Activated B cell treated with CpG ODN at 0.5 μM for 24 hours (primary cell): ENCODE measurements around the gene HHAT. TPM values are rescaled to one million over a fixed set of nuclear protein-coding genes. Genes with fewer than 3 reads are reported as not detected.

ENCODE experiments used
- ATAC-seq: fragments of 200-7000 bp; cut with Tn5 transposase; one replicate; pipeline ENCODE4 v1.10.0; 2021; ENCODE audit warnings: low read depth, mild to moderate bottlenecking, moderate library complexity
- CTCF ChIA-PET: fragments of 350-600 bp; sonication (Branson Sonifier 250); formaldehyde crosslinking; loops from one replicate; lab custom pipeline; 2021; ENCODE audit warnings: antibody characterized with exemption; lab: Charles Lee
- POLR2A ChIA-PET: fragments of 350-600 bp; sonication (Branson Sonifier 250); formaldehyde crosslinking; loops from one replicate; lab custom pipeline; 2021; ENCODE audit warnings: antibody characterized with exemption; lab: Charles Lee
- DNase-seq: peaks from one replicate; pipeline ENCODE4 v3.0.0; 2022
- H3K27ac Mint-ChIP-seq: one replicate; pipeline ENCODE4 v1.8.0; 2020; ENCODE audit warnings: mixed read lengths
- H3K27me3 Mint-ChIP-seq: one replicate; pipeline ENCODE4 v1.8.0; 2021; ENCODE audit warnings: mixed read lengths
- H3K36me3 Mint-ChIP-seq: one replicate; pipeline ENCODE4 v1.8.0; 2021; ENCODE audit warnings: low read depth, mixed read lengths
- H3K4me1 Mint-ChIP-seq: one replicate; pipeline ENCODE4 v1.8.0; 2021; ENCODE audit warnings: mixed read lengths
- H3K4me3 Mint-ChIP-seq: one replicate; pipeline ENCODE4 v1.8.0; 2020; ENCODE audit warnings: mild to moderate bottlenecking, mixed read lengths
- H3K9me3 Mint-ChIP-seq: one replicate; pipeline ENCODE4 v1.8.0; 2020; ENCODE audit warnings: mixed read lengths
- intact Hi-C: fragments of 100-400 bp; cut with micrococcal nuclease; formaldehyde crosslinking; loops from one replicate; pipeline ENCODE4 v1.15.1; 2024
- total RNA-seq: library from RNA; stranded (reverse); gene quantifications from 2 replicates; pipeline ENCODE4 v1.2.3, GENCODE V29; 2022
- TF ChIP-seq, protein P1 (sequence below): fragments of 200-600 bp; IDR thresholded peaks from one replicate; pipeline ENCODE4 v1.8.0; 2022; ENCODE audit warnings: antibody characterized with exemption, mild to moderate bottlenecking

The HHAT gene
- total RNA-seq, 1 donor from 2014 or later = 8.5 TPM

DNA sequence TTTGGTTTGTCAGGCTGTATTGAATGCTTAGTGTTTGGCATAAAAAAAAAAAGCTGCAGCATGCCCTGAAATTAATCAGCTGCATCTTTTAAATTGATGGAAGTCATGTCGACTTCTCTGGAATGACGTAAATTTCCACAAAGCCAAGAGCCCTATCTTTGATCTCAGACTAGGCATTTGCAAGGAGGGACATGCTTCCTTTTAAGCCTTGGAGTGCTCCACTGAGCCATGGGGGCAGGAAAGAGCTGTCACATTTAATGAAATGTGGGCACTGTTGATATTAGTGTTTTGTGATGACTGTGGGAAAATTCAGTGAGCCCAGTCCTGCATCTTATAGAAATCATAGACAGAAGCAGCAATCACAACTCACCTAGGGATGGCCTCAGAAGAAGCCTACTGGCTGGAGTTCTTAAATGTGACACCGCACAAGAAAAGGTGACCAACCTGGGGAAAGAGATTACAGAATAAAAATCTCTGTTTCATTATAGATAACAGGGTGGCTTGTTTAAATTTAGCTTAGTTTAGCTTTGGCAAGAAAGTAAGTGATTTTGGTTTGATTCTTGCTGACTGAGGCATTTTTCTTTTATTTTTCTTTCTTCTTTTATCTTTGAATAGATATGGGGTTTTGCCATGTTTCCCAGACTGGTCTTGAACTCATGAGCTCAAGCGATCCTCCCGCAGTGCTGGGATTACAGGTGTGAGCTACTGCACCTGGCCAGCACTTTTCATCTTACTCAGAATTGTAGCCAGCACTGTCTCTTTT, 188.2 kb downstream of the HHAT start:
- ChIA-PET POLR2A (no interaction called here), CTCF (no interaction called here)
- intact Hi-C loops = no loop called here
- Mint-ChIP-seq H3K9me3 (peaks cover 3% of the 10 kb centered on the region), H3K27ac (no peak overlapping the region), H3K27me3 (no peaks in the 10 kb centered on the region), H3K4me1 (no peaks in the 10 kb centered on the region), H3K4me3 (no peak overlapping the region), H3K36me3 (peaks cover 2% of the 10 kb centered on the region)
- no peak for DNase-seq
- TF ChIP-seq, protein P1, sequence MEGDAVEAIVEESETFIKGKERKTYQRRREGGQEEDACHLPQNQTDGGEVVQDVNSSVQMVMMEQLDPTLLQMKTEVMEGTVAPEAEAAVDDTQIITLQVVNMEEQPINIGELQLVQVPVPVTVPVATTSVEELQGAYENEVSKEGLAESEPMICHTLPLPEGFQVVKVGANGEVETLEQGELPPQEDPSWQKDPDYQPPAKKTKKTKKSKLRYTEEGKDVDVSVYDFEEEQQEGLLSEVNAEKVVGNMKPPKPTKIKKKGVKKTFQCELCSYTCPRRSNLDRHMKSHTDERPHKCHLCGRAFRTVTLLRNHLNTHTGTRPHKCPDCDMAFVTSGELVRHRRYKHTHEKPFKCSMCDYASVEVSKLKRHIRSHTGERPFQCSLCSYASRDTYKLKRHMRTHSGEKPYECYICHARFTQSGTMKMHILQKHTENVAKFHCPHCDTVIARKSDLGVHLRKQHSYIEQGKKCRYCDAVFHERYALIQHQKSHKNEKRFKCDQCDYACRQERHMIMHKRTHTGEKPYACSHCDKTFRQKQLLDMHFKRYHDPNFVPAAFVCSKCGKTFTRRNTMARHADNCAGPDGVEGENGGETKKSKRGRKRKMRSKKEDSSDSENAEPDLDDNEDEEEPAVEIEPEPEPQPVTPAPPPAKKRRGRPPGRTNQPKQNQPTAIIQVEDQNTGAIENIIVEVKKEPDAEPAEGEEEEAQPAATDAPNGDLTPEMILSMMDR = no peak
- no peak for ATAC-seq

DNA sequence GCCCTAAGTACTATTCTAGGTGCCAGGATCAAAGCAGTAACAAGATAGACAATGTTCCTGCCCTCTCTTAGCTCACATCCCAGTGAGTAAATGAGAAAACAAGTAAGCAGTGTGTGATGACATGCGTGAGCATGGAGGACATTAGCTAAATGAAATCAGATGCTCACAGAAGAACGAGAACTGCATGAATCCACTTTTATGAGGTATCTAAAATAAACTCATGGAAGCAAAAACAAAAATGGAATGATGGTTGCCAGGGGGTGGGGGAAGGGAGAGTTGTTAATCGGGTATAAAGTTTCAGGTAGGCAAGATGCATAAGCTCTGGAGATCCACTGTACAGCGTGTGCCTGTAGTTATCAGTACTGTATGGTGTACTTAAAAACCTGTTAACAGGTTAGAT, 195.1 kb downstream of the HHAT start:
- TF ChIP-seq, protein P1 = no peak
- ChIA-PET POLR2A (interaction anchor here (0.6 kb wide), 1 partner anchor 1528 kb away, joined by 4 read pairs; no protein-coding TSS in a partner anchor), CTCF (no interaction called here)
- Mint-ChIP-seq H3K27ac (no peak overlapping the region), H3K9me3 (no peaks in the 10 kb centered on the region), H3K36me3 (no peaks in the 10 kb centered on the region), H3K4me3 (no peak overlapping the region), H3K4me1 (no peaks in the 10 kb centered on the region), H3K27me3 (no peaks in the 10 kb centered on the region)
- ATAC-seq (no peak), DNase-seq (no peak)
- intact Hi-C loops = no loop called here

- no peak for ATAC-seq
- Mint-ChIP-seq H3K27ac (no peak overlapping the region), H3K4me1 (no peaks in the 10 kb centered on the region), H3K9me3 (no peaks in the 10 kb centered on the region), H3K27me3 (no peaks in the 10 kb centered on the region), H3K36me3 (no peaks in the 10 kb centered on the region), H3K4me3 (no peak overlapping the region)
- DNase-seq = no peak
- TF ChIP-seq, protein P1 = no peak
- POLR2A ChIA-PET = no interaction called here
- CTCF ChIA-PET = interaction anchor here (0.6 kb wide), 1 partner anchor 474 kb away, joined by 5 read pairs; no protein-coding TSS in a partner anchor
- intact Hi-C loops = no loop called here
Observed at GRCh38 chr1:210525716-210526454, 197.2 kb downstream of the HHAT start.

- Mint-ChIP-seq H3K27me3 (no peaks in the 10 kb centered on the region), H3K9me3 (no peaks in the 10 kb centered on the region), H3K4me1 (no peaks in the 10 kb centered on the region), H3K36me3 (no peaks in the 10 kb centered on the region), H3K4me3 (no peak overlapping the region), H3K27ac (no peak overlapping the region)
- TF ChIP-seq, protein P1 = no peak
- ATAC-seq = no peak
- DNase-seq = no peak
- ChIA-PET CTCF (interaction anchor here (0.8 kb wide), 1 partner anchor 43 kb away, joined by 3 read pairs; no protein-coding TSS in a partner anchor), POLR2A (no interaction called here)
- intact Hi-C loops = no loop called here
Observed at GRCh38 chr1:210527091-210527490, 198.4 kb downstream of the HHAT start.

DNA sequence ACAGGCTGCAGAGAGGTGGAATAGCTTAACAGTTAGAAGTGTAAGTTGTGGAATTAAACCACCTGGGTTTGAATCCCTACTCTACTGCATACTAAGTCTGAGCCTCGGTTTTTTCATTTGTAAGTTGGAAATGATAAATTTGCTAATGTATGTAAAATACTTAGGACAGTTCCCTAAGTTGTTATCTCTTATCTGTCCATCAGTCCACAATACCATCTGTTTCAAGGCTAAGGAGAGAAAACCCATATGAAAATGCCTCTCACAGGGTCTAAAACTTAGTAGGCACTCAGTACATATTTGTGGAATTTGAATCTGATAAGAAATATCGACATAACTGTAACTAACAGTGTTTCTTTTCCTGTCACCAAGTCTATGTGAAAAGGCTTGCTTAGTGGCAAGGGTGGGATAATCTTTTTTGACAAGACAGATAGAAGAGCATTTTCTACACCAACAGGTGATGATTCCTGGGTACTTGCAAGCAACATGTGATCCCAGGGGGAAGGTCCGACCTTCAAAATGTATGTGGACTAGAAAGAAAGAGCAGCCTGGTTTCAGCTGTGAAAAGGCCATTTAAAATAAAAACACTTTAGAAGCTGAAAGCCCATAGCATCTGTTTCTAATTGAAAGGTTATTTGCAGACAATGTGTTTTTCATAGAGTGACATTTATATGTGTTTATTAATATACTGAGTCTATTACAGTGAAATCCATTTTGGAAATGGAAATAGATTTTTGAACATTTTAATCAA, 202.9 kb downstream of the HHAT start:
- POLR2A ChIA-PET = no interaction called here
- no peak overlapping the region for H3K27ac Mint-ChIP-seq
- ATAC-seq = no peak

More for the DNA sequence above, 202.9 kb downstream of the HHAT start:
- no peaks in the 10 kb centered on the region for H3K36me3 Mint-ChIP-seq
- CTCF ChIA-PET = no interaction called here
- H3K4me1 Mint-ChIP-seq = no peaks in the 10 kb centered on the region
- no peak overlapping the region for H3K4me3 Mint-ChIP-seq
- no peak for DNase-seq
- no peaks in the 10 kb centered on the region for H3K27me3 Mint-ChIP-seq
- H3K9me3 Mint-ChIP-seq = no peaks in the 10 kb centered on the region
- TF ChIP-seq, protein P1 = no peak
- intact Hi-C loops = no loop called here
